NCI-H128 (cell line): ENCODE measurements around the gene UBAC2.
"Not testable (repeated sequence)": the region's sequence is repeated elsewhere in the genome, so short reads cannot be mapped to it uniquely, and the experiment has no call there.

Experiments used
- DNase-seq: peaks from one replicate; lab custom pipeline; 2025; ENCODE audit not compliant: unreplicated experiment; lab: John Stamatoyannopoulos, UW

The UBAC2 gene

GRCh38 chr13:99410646-99411475 is 210.2 kb downstream of the UBAC2 start:
- not testable (repeated sequence) for DNase-seq

- DNase-seq, result no peak
These were observed 212.2 kb downstream of the UBAC2 start for GRCh38 chr13:99412856-99413255.

GRCh38 chr13:99414048-99414995 is 213.7 kb downstream of the UBAC2 start:
- no peak for DNase-seq

GRCh38 chr13:99415014-99415650 is 214.5 kb downstream of the UBAC2 start:
- DNase-seq, result no peak

- DNase-seq, result no peak
These were observed 215.2 kb downstream of the UBAC2 start for GRCh38 chr13:99415851-99416331.

- DNase-seq, result no peak
These were observed 215.9 kb downstream of the UBAC2 start for GRCh38 chr13:99416411-99417121.

GRCh38 chr13:99417201-99418102 is 216.8 kb downstream of the UBAC2 start:
- no peak for DNase-seq

- no peak for DNase-seq
These were observed 217.6 kb downstream of the UBAC2 start for GRCh38 chr13:99418103-99418842.

- no peak for DNase-seq
These were observed 218.1 kb downstream of the UBAC2 start for GRCh38 chr13:99418843-99419140.

GRCh38 chr13:99419591-99420243 is 219.1 kb downstream of the UBAC2 start:
- no peak for DNase-seq

- DNase-seq, result no peak
These were observed 220.6 kb downstream of the UBAC2 start for GRCh38 chr13:99421271-99421670.

- DNase-seq, result no peak
These were observed 221.3 kb downstream of the UBAC2 start for GRCh38 chr13:99421758-99422585.

- DNase-seq, result no peak
These were observed 222.0 kb downstream of the UBAC2 start for GRCh38 chr13:99422586-99423220.

GRCh38 chr13:99425485-99426341 is 225.1 kb downstream of the UBAC2 start:
- DNase-seq, result no peak

GRCh38 chr13:99426426-99426825 is 225.8 kb downstream of the UBAC2 start:
- no peak for DNase-seq

- no peak for DNase-seq
These were observed 229.0 kb downstream of the UBAC2 start for GRCh38 chr13:99429670-99430069.
